Thyroid gland (tissue), 4 donors: ENCODE results near the gene KIF3B.
"Not testable (repeated sequence)": the region's sequence is repeated elsewhere in the genome, so short reads cannot be mapped to it uniquely, and the experiment has no call there.

Experiments used
- CTCF ChIP-seq, 6 experiments: fragments of 200-600 bp in 3 of 6; fragments of 450-650 bp in 3 of 6; sonication (generic) in 3 of 6; IDR thresholded peaks; one replicate each; pipeline ENCODE4 v1.5.1; 2016 to 2019; ENCODE audit warnings: antibody characterized with exemption in 6 of 6, mild to moderate bottlenecking in 2 of 6, inconsistent platforms in 1 of 6, moderate library complexity in 1 of 6
- POLR2A ChIP-seq, 2 donors: fragments of 450-650 bp; IDR thresholded peaks; one replicate each; pipeline ENCODE4 v1.6.1; 2017; ENCODE audit warnings: antibody characterized with exemption in 2 of 2, mild to moderate bottlenecking in 2 of 2, moderate library complexity in 1 of 2

GRCh38 chr20:32289299-32289660 lies 11.8 kb downstream of the KIF3B start:
- TF ChIP-seq CTCF, POLR2A (IDR thresholded peaks at IDR 0.05): not testable (repeated sequence)
